KG1 (cell line): ENCODE results near the gene TSBP1.
"Not testable (repeated sequence)": the region's sequence is repeated elsewhere in the genome, so short reads cannot be mapped to it uniquely, and the experiment has no call there.

Experiments used
- DNase-seq: peaks from one replicate; lab custom pipeline; 2025; lab: John Stamatoyannopoulos, UW

The TSBP1 gene

DNA sequence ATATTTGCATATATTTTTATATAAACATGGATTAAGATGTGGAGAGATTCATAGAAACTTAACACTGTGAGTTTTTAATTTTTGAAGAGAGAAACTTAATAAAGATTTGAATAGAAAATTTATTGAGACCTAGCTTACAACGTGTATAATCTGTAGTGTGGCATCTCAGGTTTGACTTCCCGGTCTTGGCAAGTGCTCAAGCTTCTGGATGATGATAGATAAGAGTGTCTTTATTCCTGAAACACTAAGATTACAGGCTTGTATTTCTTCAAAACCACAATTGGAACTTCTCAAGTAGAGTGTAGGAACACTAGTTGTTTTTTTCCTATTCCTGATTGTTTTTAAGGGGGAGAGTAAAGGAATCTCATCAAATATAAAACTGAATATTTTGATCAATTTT is 83.3 kb downstream of the TSBP1 start:
- DNase-seq = no peak

DNA sequence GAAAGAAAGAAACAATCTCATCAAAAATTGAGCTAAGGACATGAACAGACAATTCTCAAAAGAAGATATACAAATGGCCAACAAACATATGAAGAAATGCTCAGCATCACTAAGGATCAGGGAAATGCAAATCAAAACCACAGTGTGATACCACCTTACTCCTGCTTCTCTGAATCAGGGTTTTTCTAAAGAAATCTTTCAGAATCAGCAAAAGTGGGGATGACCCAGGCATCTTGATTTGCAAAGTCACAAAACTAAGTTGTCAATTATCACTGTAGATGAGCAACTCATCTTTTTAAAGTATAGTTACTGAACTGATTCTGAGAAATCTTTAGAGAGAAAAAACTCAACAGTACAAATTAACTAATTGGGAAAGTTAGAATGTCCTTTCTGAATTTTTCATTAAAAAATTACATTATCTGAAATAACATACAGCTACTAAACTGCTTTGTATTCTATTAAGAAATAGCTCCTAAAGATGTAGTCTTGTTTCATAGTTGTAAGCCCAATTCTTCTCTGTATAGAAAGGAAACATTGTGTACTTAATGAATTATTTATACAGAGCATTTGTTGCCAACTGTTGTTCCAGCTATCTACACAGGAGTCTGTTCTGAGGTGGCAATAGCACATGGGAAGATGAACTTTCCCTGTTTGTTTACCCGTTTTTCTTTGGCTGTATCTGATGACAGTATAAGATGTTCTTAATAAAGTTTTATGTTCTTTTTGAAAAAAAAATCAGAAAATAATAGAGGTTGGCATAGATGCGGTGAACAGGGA is 97.7 kb downstream of the TSBP1 start:
- not testable (repeated sequence) for DNase-seq

DNA sequence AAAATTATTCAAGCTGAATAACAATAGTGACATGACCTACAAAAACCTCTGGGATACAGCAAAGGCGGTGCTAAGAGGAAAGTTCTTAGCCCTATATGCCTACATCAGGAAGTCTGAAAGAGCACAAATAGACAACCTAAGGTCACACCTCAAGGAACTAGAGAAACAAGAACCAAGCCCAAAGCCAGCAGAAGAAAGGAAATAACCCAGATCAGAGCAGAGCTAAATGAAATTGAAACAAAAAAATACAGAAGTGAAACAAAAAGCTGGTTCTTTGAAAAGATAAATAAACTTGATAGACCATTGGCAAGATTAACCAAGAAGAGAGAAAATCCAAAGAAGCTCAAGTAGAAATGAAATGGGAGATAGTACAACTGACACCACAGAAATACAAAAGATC is 100.3 kb downstream of the TSBP1 start:
- DNase-seq = no peak

DNA sequence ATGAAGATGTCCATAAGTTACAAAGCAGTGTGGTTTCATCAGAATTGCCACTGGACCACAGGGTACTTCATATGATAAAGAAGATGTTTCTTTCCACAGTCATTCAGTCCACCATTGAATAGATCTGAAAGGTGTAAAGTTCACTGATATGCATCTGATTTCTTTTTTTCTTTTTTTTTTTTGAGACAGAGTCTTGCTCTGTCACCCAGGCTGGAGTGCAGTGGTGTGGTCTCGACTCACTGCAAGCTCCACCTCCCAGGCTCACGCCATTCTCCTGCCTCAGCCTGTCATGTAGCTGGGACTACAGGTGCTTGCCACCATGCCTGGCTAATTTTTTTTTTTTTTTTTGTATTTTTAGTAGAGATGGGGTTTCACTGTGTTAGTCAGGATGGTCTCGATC is 103.2 kb downstream of the TSBP1 start:
- DNase-seq = not testable (repeated sequence)

DNA sequence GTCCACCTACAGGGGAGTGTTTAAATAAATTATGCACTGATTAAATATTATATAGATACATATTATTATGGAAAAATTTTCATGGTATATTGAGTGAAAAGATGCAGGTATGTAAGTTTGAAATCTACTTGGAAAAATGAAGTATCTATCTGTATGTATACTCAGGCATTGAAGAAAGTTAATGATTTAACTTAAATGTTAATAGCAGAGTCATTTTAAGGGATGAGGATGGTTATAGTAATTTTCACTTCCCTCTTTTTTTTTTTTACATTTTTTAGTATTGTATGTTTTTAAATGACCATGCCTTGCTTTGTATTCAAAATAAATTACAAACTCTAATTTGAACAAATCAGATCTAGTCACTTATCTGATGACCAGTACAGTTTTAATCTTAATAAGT is 104.7 kb downstream of the TSBP1 start:
- no peak for DNase-seq

DNA sequence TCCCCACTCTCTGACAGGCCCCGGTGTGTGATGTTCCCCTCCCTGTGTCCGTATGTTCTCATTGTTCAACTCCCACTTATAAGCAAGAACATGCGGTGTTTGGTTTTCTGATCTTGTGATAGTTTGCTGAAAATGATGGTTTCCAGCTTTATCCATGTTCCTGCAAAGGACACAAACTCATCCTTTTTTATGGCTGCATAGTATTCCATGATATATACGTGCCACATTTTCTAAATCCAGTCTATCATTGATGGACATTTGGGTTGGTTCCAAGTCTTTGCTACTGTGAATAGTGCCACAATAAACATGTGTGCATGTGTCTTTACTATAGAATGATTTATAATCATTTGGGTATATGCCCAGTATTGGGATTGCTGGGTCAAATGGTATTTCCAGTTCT is 114.4 kb downstream of the TSBP1 start:
- DNase-seq = not testable (repeated sequence)

DNA sequence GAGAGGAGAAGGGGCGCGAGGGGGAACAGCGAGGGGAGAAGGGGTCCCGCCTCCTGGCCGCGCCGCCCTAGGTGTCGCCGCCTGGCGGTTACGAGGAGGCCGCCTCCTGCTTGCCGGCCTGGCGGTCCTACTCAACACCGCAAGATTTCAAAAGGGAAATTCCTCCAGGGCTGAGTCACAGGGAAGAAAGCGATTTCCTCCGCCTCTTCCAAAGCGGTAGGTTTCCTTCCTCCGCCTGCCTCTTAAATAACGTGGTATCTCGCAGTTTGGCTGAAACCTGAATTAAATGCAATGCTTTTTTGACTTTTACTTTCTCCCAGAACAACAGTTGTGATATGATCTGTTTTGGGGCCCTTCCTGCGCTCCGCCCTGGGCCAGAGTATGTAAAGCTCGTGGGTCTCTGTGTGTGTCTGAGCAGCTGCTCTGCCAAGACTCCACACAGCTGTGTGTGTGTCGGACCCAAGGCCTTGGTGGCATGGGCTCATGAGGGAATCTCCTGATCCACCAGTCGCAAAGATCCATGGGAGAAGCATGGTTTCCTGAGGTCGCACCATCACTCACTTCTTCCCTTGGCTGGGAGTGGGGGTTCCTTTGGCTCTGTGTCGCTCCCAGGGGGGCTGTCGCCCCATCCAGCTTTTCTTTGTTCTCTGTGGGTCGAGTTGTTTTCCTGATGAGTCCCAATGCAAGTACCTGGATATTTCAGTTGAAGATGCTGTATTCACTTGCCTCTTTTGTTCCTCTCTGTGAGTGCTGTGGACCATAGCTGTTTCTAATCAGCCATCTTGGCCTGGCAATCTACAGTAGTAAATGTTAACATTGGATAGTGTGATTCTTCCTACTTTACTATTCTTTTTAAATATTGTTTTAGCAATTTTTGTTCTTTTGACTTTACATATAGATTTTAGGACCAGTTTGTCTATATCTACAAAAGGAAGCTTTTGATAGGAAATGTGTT is 116.2 kb downstream of the TSBP1 start:
- DNase-seq = no peak

DNA sequence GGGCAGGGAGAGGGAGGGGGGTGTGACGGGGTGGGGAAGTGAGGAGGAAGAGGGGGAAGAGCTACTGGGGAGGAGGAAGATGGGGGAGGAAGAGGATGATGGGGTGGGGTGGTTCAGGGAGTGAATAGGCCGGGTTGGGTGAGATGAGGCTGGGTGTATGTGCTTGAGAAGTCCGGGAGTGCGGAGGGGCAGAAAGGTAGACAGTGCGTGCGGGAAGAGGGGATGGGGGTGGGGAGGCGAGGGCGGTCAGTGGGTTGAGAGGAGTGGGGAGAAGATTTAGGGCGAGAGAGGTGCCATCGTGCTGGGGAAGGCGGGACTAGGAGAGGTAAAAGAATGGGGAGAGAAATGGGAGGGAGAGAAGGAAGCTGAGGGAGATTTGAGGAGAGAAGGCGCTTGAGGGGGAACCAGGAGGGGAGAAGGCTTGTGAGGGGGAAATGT is 116.9 kb downstream of the TSBP1 start:
- DNase-seq = no peak

DNA sequence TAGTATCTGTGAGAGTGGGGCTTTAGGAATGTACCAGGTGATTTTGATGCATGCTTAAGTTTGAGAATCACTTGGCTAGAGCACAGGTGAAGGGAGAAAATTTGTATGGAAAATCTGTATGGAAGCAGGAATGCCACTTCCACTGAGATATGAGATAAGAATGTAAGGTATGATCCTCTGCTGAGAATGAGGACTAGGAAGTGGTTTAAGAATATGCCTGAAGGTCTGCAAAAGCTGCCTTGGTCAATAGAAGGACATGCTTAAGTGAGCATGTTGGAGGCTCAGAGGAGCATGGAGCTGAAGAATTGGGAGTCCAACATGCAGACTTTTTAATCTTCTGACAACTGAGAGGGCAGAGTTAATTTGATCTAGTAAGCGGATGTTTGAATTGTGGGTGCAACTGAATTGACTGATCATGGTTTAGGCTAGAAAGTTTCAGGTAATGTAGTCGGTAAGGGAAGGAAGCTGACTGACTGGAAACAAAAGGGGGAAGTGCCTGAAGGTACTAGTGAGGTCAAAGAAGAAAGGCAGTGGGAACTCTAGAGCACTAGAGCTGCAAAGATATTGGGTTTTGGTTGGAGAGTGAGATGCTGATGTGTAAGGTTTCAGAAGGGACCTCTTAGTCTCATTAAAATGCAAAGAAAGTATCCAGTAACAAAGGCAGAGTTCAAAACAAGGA is 119.2 kb downstream of the TSBP1 start:
- no peak for DNase-seq

DNA sequence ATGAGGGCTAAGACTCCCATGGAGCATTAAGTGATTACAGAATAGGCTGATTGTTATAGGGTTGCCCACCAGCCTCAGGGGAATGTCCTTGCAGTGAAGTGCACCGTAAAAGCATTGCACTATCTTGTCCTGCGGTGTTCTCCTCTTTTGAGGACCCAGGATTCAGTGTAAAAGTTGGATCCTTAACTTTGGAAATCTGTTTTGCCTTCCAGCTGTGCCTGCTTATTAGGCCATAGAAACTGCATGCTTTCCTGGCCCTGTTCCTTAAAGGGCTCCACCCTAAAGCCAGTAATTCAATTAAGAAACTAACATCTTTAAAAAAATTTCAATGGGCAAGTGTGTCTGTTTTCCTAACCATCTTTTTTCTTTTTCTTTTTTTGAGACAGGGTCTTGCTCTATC is 122.4 kb downstream of the TSBP1 start:
- no peak for DNase-seq

DNA sequence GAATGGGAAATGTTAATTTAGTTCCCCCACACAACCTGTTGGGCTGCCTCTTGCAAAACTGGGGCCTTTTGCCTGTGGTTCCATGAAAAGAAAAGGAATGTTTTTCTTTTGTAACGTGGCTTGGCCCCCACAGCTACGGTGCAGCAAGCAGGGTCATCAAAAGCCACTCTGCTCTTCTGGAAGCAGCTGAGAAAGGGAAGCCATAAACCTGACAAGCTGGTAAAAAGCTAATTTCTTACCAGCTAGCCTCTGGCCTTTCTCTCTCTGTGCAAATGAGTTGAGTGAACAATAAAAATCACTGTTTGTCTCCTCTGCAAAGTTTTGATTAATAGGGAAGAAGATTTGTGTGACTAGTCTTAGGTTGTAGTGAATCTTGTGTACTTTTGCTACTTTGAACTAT is 124.3 kb downstream of the TSBP1 start:
- DNase-seq = no peak

DNA sequence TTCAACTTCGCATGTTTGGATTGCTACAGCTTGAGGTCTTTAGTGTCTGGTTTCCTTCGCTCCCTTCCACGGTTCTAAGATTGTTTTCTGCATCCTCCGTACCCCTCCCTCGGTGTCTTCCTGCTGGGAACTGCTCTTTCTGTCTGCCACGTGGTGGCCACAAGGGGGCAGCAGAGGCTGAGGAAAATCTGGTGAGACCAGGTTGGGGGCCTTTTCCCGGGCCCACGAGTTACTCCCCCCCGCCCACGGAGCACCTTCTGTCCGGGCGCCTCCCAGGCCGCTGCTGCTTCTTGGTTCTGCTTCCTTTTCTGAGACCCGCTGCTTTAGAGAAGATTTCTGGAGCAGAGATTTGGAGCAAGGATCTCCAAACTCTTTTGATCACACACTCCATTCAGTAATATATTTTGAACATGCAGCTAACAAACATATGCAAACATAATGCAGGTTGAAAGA is 126.7 kb downstream of the TSBP1 start:
- DNase-seq = no peak

DNA sequence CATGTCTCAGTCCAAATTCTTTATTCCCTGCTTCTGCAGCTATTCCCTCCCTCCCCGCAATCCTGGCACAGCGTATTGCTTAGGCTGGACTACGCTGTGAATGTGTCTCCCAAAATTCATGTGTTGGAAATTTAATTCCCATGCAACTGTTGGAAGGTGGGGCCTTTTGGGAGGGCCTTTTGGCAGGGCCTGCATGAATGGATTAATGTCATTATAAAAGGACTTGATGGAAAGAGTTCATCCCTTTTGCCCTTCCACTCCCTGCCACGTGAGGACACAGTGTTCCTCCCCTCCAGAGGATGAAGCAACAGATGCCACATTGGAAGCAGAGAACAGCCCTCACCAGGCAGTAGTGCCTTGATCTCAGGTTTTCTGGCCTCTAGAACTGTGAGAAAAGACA is 127.4 kb downstream of the TSBP1 start:
- no peak for DNase-seq
